Measurements from ENCODE around the gene MBD1.

GRCh38 chr18:50301074-50301473, 19.8 kb upstream of the MBD1 start:
- no peak for TF ChIP-seq CTCF (IDR thresholded peaks at IDR 0.05)
- TF ChIP-seq POLR2A (IDR thresholded peaks at IDR 0.05): no peak
- no peak for TF ChIP-seq EP300 (IDR thresholded peaks at IDR 0.05)
